Stimulated activated CD4-positive, alpha-beta T cell treated with anti-CD3 and anti-CD28 coated beads, Interleukin-4, amount 100 ng/mL, for 1 hour (primary cell): ENCODE results near the gene ETV2.
"Not testable (repeated sequence)": the region's sequence is repeated elsewhere in the genome, so short reads cannot be mapped to it uniquely, and the experiment has no call there.

Source experiments
- DNase-seq: peaks from one replicate; pipeline ENCODE4 v3.0.0-alpha.2; 2020

The ETV2 gene

GRCh38 chr19:35641515-35642151 is at the start of gene ETV2:
ETV2 (plus strand) TSS chr19:35641745; CDS start chr19:35642461, 716 bp downstream.
- no peak for DNase-seq

GRCh38 chr19:35592226-35592625 is 49.3 kb upstream of the ETV2 start:
- DNase-seq, result no peak

- not testable (repeated sequence) for DNase-seq
Observed at GRCh38 chr19:35595026-35595425, 46.5 kb upstream of the ETV2 start.

GRCh38 chr19:35595928-35596327 is 45.6 kb upstream of the ETV2 start:
- DNase-seq, result no peak

GRCh38 chr19:35596366-35596999 is 45.1 kb upstream of the ETV2 start:
- no peak for DNase-seq

GRCh38 chr19:35601971-35602370 is 39.6 kb upstream of the ETV2 start:
- no peak for DNase-seq

- DNase-seq, result not testable (repeated sequence)
Observed at GRCh38 chr19:35604436-35604835, 37.1 kb upstream of the ETV2 start.

- DNase-seq, result not testable (repeated sequence)
Observed at GRCh38 chr19:35607170-35607569, 34.4 kb upstream of the ETV2 start.

GRCh38 chr19:35607661-35608060 is 33.9 kb upstream of the ETV2 start:
- DNase-seq, result no peak

GRCh38 chr19:35608251-35608650 is 33.3 kb upstream of the ETV2 start:
- no peak for DNase-seq

GRCh38 chr19:35609851-35610353 is 31.6 kb upstream of the ETV2 start:
- DNase-seq, result peak; percentile 22

GRCh38 chr19:35612224-35612558 is 29.4 kb upstream of the ETV2 start:
- DNase-seq, result no peak

GRCh38 chr19:35612559-35613321 is 28.8 kb upstream of the ETV2 start, which contains the start of gene HAUS5:
HAUS5 (plus strand) TSS chr19:35612735; CDS start chr19:35612795, 60 bp downstream.
- DNase-seq, result peak; percentile 94

- no peak for DNase-seq
Observed at GRCh38 chr19:35613574-35613973, 28.0 kb upstream of the ETV2 start.

- no peak for DNase-seq
Observed at GRCh38 chr19:35615036-35615435, 26.5 kb upstream of the ETV2 start.

GRCh38 chr19:35618857-35619256 is 22.7 kb upstream of the ETV2 start:
- no peak for DNase-seq

- DNase-seq, result no peak
Observed at GRCh38 chr19:35619290-35619923, 22.1 kb upstream of the ETV2 start.

- DNase-seq, result no peak
Observed at GRCh38 chr19:35620001-35620400, 21.5 kb upstream of the ETV2 start.

- no peak for DNase-seq
Observed at GRCh38 chr19:35621708-35622107, 19.8 kb upstream of the ETV2 start.

- DNase-seq, result no peak
Observed at GRCh38 chr19:35622750-35623149, 18.8 kb upstream of the ETV2 start.

- no peak for DNase-seq
Observed at GRCh38 chr19:35623327-35624010, 18.1 kb upstream of the ETV2 start.

GRCh38 chr19:35628264-35628564 is 13.3 kb upstream of the ETV2 start:
- no peak for DNase-seq
